HL-60/S4 (cell line): ENCODE data around the gene SEC24B.
"Not testable (repeated sequence)": the region's sequence is repeated elsewhere in the genome, so short reads cannot be mapped to it uniquely, and the experiment has no call there.

Source experiments
- in situ Hi-C: fragments of 300-500 bp; cut with MboI; formaldehyde crosslinking; loops from 2 replicates; pipeline ENCODE4 v1.14.3; 2022; ENCODE audit warnings: low sequenced_read_pairs

The SEC24B gene

GRCh38 chr4:109572154-109572553 lies 138.5 kb downstream of the SEC24B start:
- in situ Hi-C loops = no loop called here

DNA sequence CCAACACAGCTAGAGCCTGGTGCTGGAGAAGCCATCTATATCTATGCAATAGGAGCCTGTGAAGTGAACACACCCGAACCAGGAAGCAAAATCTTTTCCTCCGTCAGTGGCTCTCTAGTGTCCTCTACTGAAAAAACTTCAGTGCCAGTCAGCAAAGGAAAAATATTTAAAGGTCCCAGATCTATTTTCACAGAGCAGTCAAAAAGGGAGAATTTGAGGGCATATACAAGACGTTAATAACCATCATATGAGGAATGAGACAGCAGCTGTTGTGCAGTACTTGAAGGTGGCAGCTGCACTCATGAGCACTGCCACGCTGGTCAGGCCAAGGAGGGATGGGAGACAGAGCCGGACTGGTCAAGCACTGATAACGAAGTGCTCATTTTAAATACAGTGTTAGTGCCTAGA lies 140.8 kb downstream of the SEC24B start:
- in situ Hi-C loops = no loop called here

DNA sequence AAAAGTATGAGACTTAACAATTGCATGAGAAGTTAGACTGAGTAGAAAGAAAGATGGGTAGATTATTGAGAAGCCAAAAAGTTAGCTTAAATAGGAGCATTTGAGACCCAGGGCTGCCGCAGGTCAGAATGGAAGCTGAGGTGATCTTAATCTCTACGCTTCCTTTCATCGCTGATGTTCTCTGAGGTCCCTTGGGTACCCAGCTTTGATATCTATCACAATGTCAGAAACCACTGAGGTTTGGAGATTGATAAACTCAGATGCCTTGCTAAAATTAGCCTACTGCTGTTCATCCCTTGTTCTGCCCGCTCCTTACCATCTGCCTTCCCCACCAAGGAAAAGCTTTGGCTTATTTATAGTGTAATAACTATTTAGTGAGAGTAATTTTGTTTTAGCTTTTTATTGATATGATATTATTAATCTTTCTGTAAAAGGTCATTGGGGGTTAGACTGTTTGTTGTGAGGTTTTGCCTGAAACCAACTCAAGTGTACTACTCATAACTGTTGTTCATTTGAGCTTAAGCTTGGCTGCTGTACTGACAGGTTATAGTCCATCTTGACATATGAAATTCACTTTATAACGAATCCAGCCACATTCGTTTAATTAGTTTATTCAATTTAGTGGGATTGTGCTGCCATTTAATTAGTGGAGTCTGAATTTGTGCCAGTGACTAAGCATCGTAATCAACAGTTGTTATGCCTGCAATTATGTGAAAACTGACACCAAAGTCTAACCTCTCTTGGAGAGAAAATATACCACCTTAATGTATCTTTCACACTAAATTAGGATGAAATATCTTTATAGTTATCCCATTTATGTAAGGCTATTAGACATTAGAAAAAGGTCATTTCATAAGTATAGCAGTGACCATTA lies 141.6 kb downstream of the SEC24B start:
- in situ Hi-C loops = no loop called here

GRCh38 chr4:109576462-109576861 lies 142.8 kb downstream of the SEC24B start:
- in situ Hi-C loops = no loop called here

DNA sequence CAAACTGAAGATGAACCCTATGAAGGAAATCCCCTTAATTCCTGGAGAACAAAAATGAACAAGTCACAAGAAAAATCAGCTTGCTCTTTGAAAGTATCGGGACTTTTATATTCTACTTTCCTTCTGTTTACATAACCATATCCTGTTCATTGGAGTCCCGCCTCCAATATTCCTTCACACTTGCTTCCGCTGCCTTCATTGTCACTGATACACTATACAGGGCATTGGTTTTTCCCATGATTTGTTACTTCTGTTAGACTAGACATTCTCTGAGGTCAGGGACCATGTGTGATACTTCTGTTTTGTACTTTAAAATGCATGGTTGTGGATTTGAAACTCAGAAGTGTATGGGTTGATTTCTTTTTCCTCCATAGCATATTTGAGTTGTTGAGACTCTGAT lies 145.2 kb downstream of the SEC24B start:
- in situ Hi-C loops = no loop called here

- in situ Hi-C loops = not testable (repeated sequence)
Measured at GRCh38 chr4:109579997-109580396, 146.4 kb downstream of the SEC24B start.

DNA sequence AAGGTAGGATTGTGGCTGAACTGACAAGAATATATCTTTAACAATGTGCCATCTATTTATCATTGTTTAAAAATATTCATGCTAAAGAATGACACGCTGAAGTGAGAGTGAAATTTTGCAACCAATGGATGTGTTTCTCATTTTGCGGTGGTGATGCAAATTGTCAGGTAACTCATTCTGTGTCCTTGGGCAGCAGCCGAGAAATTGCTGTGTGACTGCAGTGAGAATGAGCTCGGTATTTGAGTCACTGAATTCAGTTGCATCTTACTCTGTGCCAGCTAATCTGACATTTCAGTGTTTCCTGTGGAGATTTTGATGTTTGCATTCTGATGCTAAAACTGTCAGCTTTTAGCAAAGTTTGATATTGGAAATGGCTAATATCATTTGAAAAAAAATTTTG lies 154.6 kb downstream of the SEC24B start:
- in situ Hi-C loops = no loop called here

DNA sequence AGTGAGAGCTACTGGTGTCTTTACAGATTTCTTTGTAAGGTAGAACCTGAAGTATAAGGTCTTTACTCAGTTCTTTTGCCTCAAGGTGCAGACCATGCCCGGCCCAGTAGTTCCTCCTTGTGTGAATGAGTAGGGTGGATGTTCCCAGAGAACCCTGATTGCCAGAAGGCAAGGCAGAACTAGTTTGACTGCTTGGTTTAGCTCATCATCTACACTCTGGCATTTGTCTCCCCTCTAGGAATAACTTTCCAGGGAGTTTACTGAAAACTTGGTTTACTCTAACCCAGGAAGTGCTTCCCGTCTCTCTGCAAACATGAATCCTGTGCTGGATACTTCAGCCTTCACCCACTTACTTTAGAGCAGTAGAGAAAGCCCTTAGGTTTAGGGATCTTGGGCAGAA lies 155.5 kb downstream of the SEC24B start:
- in situ Hi-C loops = no loop called here

GRCh38 chr4:109589605-109590004 lies 156.0 kb downstream of the SEC24B start:
- in situ Hi-C loops = no loop called here
